HepG2 (cell line): Measurements from ENCODE around the gene RBFOX1. TPM values are rescaled to one million over a fixed set of nuclear protein-coding genes. Genes with fewer than 3 reads are reported as not detected.

Source experiments
- ATAC-seq: fragments of 200-7000 bp; cut with Tn5 transposase; 3 replicates; pipeline ENCODE4 v1.9.1; 2020; ENCODE audit warnings: mild to moderate bottlenecking, moderate library complexity
- BruUV-seq: library from RNA; stranded (reverse); fragments of 400-500 nt; replicated peaks from 2 replicates; lab custom pipeline; 2021; lab: Mats Ljungman, UMichigan
- CTCF ChIA-PET: fragments of 300-600 bp; formaldehyde crosslinking; extraction: SDS; loops from one replicate; lab custom pipeline; 2021; ENCODE audit warnings: low total read pairs, inconsistent platforms, low intra/inter-chr PET ratio; lab: Yijun Ruan, JAX
- POLR2A ChIA-PET: fragments of 350-600 bp; sonication (Branson Sonifier 250); formaldehyde crosslinking; loops from one replicate; lab custom pipeline; 2020; ENCODE audit warnings: antibody characterized with exemption, inconsistent platforms; lab: Yijun Ruan, JAX
- DNase-seq: peaks from one replicate; pipeline ENCODE4 v3.0.0-alpha.2; 2015; ENCODE audit warnings: low spot score
- FAIRE-seq: peaks from 3 replicates; lab custom pipeline; 2011; peaks lifted over from hg19 to GRCh38; lab: Jason Lieb, UNC
- H2AFZ ChIP-seq: one replicate; pipeline ENCODE4 v1.6.1; 2011; ENCODE audit warnings: low read length, inconsistent platforms
- H3K27ac ChIP-seq: fragments of 300-600 bp; 3 replicates; pipeline ENCODE4 v1.8.0; 2011; ENCODE audit warnings: mixed run types, mild to moderate bottlenecking, mixed read lengths, low read length, inconsistent platforms; ENCODE audit not compliant: insufficient read depth; ENCODE audit errors: extremely low read length
- H3K27me3 ChIP-seq, 2 experiments: fragments of 200-600 bp in 1 of 2; 2 replicates in 1 of 2; 3 replicates in 1 of 2; pipeline versions ENCODE4 v1.6.0 to v1.8.0; 2011; ENCODE audit warnings: low read length in 2 of 2, mild to moderate bottlenecking in 2 of 2, moderate library complexity in 2 of 2, inconsistent platforms in 1 of 2; ENCODE audit not compliant: insufficient read depth in 2 of 2, control insufficient read depth in 1 of 2
- H3K36me3 ChIP-seq, 2 experiments: fragments of 200-600 bp in 1 of 2; replicated peaks in 1 of 2; 2 replicates in 1 of 2; 3 replicates in 1 of 2; pipeline versions ENCODE4 v1.5.1 to v1.8.0; 2011; ENCODE audit warnings: low read length in 2 of 2, inconsistent platforms in 1 of 2; ENCODE audit not compliant: insufficient read depth in 2 of 2, control insufficient read depth in 1 of 2
- H3K4me1 ChIP-seq: 2 replicates; pipeline ENCODE4 v1.5.1; 2012; ENCODE audit warnings: low read length, inconsistent platforms; ENCODE audit not compliant: insufficient read depth
- H3K4me2 ChIP-seq: 2 replicates; pipeline ENCODE4 v1.6.0; 2011; ENCODE audit warnings: low read depth, low read length, inconsistent platforms
- H3K4me3 ChIP-seq, 3 experiments: fragments of 200-600 bp in 1 of 3; sonication (generic), shearing (Covaris generic) in 1 of 3; replicated peaks in 1 of 3; 2 replicates each; pipeline ENCODE4 v1.5.1; 2011 to 2016; ENCODE audit warnings: low read length in 3 of 3, inconsistent platforms in 2 of 3, low read depth in 2 of 3, mild to moderate bottlenecking in 2 of 3, control low read depth in 1 of 3, mixed read lengths in 1 of 3; ENCODE audit not compliant: insufficient read depth in 1 of 3
- H3K79me2 ChIP-seq: one replicate; pipeline ENCODE4 v1.6.1; 2011; ENCODE audit warnings: low read length, inconsistent platforms; ENCODE audit not compliant: insufficient read depth
- H3K9ac ChIP-seq: 2 replicates; pipeline ENCODE4 v1.6.0; 2011; ENCODE audit warnings: mild to moderate bottlenecking, low read depth, low read length, inconsistent platforms; ENCODE audit not compliant: insufficient read depth
- H3K9me3 ChIP-seq: 2 replicates; pipeline ENCODE4 v1.5.1; 2012; ENCODE audit warnings: mild to moderate bottlenecking, low read length
- H4K20me1 ChIP-seq: 2 replicates; pipeline ENCODE4 v1.6.0; 2011; ENCODE audit warnings: inconsistent platforms, mild to moderate bottlenecking, low read length, moderate library complexity; ENCODE audit not compliant: insufficient read depth
- ARID3A ChIP-seq: IDR thresholded peaks from 2 replicates; pipeline ENCODE4 v1.6.1; 2012; ENCODE audit warnings: low read depth, low read length, improper control_type of control experiment
- ASH2L ChIP-seq: fragments of 300-600, 200-600 bp; sonication (generic); IDR thresholded peaks from 2 replicates; pipeline ENCODE4 v1.7.0; 2017; ENCODE audit warnings: low read depth, mild to moderate bottlenecking, moderate library complexity, mixed read lengths, low read length; ENCODE audit not compliant: insufficient read length
- CEBPB ChIP-seq: IDR thresholded peaks from 2 replicates; pipeline ENCODE4 v1.6.1; 2011; ENCODE audit warnings: low read depth, low read length, improper control_type of control experiment, borderline replicate concordance
- MAFF ChIP-seq: IDR thresholded peaks from 2 replicates; pipeline ENCODE4 v1.6.1; 2011; ENCODE audit warnings: low read depth, low read length, improper control_type of control experiment
- SNAPC5 ChIP-seq: sonication (generic); formaldehyde crosslinking; IDR thresholded peaks from 2 replicates; pipeline ENCODE4 v1.8.1; 2023; ENCODE audit warnings: mild to moderate bottlenecking, missing genetic modification reagents, borderline replicate concordance
- SRY ChIP-seq: sonication (generic); formaldehyde crosslinking; IDR thresholded peaks from 2 replicates; pipeline ENCODE4 v1.8.0; 2022; ENCODE audit warnings: mild to moderate bottlenecking, missing genetic modification reagents
- TCF7 ChIP-seq: sonication (generic); IDR thresholded peaks from 2 replicates; pipeline ENCODE4 v1.6.1; 2016; ENCODE audit warnings: antibody characterized with exemption, low read depth
- ZBTB25 ChIP-seq: IDR thresholded peaks from 2 replicates; pipeline ENCODE4 v1.6.1; 2018; ENCODE audit warnings: missing genetic modification reagents
- ZBTB3 ChIP-seq: sonication (generic); formaldehyde crosslinking; IDR thresholded peaks from 2 replicates; pipeline ENCODE4 v1.4.0; 2020; ENCODE audit warnings: low read depth, mild to moderate bottlenecking, moderate library complexity, missing genetic modification reagents, borderline replicate concordance
- ZNF10 ChIP-seq: sonication (generic); formaldehyde crosslinking; IDR thresholded peaks from 2 replicates; pipeline ENCODE4 v1.4.0; 2020; ENCODE audit warnings: mild to moderate bottlenecking, low read depth, missing genetic modification reagents, borderline replicate concordance
- ZNF230 ChIP-seq: sonication (generic); formaldehyde crosslinking; IDR thresholded peaks from 2 replicates; pipeline ENCODE4 v1.4.0; 2020; ENCODE audit warnings: mild to moderate bottlenecking, missing genetic modification reagents
- ZNF766 ChIP-seq: sonication (generic); formaldehyde crosslinking; IDR thresholded peaks from 2 replicates; pipeline ENCODE4 v1.5.0; 2020; ENCODE audit warnings: missing genetic modification reagents, borderline replicate concordance
- WGBS: methylation state at CpG from one replicate; pipeline ENCODE4 v1.1.6; 2017; ENCODE audit warnings: low lambda C conversion rate; 5-methylcytosine and 5-hydroxymethylcytosine counted together
- in situ Hi-C: cut with HindIII; loops from 2 replicates; pipeline ENCODE4 v1.10.0; 2017; ENCODE audit warnings: low pct_unique_long_range_greater_than_20kb; ENCODE audit not compliant: extremely low pct_ligation_motif_present
- intact Hi-C: fragments of 100-400 bp; cut with micrococcal nuclease; formaldehyde crosslinking; loops from one replicate; pipeline ENCODE4 v1.10.0; 2022; ENCODE audit not compliant: unreplicated experiment
- polyA plus RNA-seq, 8 experiments: library from polyadenylated mRNA; depleted of rRNA in 3 of 8; stranded (reverse) in 7 of 8; unstranded in 1 of 8; fragments of >200 nt; fragmentation: Illumina TruSeq in 4 of 8; extraction: Trizol in 4 of 8; gene quantifications; 2 replicates each; pipeline versions ENCODE4 v1.2.1 to v1.2.3, GENCODE V29; 2011 to 2016; ENCODE audit warnings: low read depth in 4 of 8, missing spikeins in 1 of 8, mixed read lengths in 1 of 8; ENCODE audit not compliant: insufficient read depth in 1 of 8
- total RNA-seq, 5 experiments: library from RNA; depleted of rRNA; stranded (reverse); fragments of >200 nt; fragmentation: Illumina TruSeq; extraction: Trizol; gene quantifications; 2 replicates each; pipeline ENCODE4 v1.2.3, GENCODE V29; 2016; ENCODE audit warnings: low read depth in 1 of 5
- TF ChIP-seq, protein P1 (sequence below): sonication (generic); formaldehyde crosslinking; IDR thresholded peaks from 2 replicates; pipeline ENCODE4 v1.4.0; 2020; ENCODE audit warnings: missing genetic modification reagents, borderline replicate concordance

Gene RBFOX1
- total and polyA plus RNA-seq, 2 of the 13 experiments (the other 11 are each of a cell fraction or from before 2014, with no cell fraction given), result not detected

DNA sequence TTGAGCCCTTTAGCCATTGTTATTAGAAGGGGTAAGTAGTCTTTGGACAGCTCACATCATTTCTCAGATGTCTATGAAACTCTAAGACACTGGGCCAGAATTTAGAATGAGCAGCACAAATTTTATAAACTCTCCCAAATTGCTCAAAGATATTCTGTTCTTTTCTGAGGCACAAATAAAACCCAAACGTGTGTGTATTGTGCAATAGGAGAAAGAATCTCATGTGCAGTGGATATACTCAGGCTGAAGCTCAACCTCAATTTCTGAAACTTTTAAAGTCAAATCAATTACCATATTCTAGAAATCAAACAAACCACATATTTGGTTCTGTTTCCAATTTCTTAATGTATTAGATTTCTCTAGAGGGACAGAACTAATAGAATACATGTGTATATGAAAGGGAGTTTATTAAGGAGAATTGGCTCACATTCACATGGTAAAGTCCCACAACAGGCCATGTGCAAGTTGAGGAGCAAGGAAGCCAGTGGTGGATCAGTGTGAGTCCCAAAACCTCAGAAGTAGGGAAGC lies 403.6 kb downstream of the RBFOX1 start:
- in situ Hi-C loops (no loop called here), intact Hi-C loops (no loop called here)
- ATAC-seq, result no peak
- Histone ChIP-seq H3K9me3 (peaks cover 72% of the 10 kb centered on the region), H3K9ac (no peak overlapping the region), H3K27me3 (no peaks in the 10 kb centered on the region), H3K27ac (no peak overlapping the region), H2AFZ (no peak overlapping the region), H3K79me2 (no peaks in the 10 kb centered on the region), H3K36me3 (no peaks in the 10 kb centered on the region), H3K4me2 (no peak overlapping the region), H3K4me1 (no peaks in the 10 kb centered on the region), H4K20me1 (no peaks in the 10 kb centered on the region), H3K4me3 (no peak overlapping the region)
- CTCF ChIA-PET, result no interaction called here
- no peak for TF ChIP-seq SRY (CRISPR knock-in tag)
- TF ChIP-seq CEBPB, result peak; percentile 76
- TF ChIP-seq TCF7, result no peak
- BruUV-seq, result no TSS peak
- POLR2A ChIA-PET, result no interaction called here
- FAIRE-seq, result no peak
- WGBS, result 0% methylated on average over 1 of the region's 1 CpG
- DNase-seq, result no peak

DNA sequence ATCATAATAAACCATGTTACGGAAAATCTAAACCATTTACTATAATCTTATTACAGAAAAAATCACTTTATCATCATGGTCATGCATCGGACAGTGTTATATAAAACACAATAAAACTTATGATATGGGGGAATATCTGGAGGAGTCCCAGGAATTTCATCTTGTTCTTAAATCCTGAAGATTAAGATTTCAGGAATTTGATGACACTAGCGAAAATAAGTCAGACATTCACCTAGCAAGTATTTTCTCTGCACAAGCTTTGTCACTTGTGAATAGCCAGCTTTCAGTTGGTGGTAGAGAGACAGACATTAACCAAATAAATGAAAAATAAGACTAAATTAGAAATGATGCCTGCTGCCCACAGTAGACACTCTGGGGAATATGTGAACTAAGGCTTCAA lies 410.0 kb downstream of the RBFOX1 start:
- BruUV-seq, result no TSS peak
- TF ChIP-seq ZBTB3 (no peak), ZNF230 (no peak), SNAPC5 (CRISPR knock-in tag) (no peak), ARID3A (no peak), ZNF10 (CRISPR knock-in tag) (no peak), ZBTB25 (CRISPR knock-in tag) (no peak), ZNF766 (CRISPR knock-in tag) (no peak), MAFF (peak; percentile 78), ASH2L (no peak)
- TF ChIP-seq, protein P1, sequence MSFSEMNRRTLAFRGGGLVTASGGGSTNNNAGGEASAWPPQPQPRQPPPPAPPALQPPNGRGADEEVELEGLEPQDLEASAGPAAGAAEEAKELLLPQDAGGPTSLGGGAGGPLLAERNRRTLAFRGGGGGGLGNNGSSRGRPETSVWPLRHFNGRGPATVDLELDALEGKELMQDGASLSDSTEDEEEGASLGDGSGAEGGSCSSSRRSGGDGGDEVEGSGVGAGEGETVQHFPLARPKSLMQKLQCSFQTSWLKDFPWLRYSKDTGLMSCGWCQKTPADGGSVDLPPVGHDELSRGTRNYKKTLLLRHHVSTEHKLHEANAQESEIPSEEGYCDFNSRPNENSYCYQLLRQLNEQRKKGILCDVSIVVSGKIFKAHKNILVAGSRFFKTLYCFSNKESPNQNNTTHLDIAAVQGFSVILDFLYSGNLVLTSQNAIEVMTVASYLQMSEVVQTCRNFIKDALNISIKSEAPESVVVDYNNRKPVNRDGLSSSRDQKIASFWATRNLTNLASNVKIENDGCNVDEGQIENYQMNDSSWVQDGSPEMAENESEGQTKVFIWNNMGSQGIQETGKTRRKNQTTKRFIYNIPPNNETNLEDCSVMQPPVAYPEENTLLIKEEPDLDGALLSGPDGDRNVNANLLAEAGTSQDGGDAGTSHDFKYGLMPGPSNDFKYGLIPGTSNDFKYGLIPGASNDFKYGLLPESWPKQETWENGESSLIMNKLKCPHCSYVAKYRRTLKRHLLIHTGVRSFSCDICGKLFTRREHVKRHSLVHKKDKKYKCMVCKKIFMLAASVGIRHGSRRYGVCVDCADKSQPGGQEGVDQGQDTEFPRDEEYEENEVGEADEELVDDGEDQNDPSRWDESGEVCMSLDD (CRISPR knock-in tag), result no peak

More for the DNA sequence above, 410.0 kb downstream of the RBFOX1 start:
- Histone ChIP-seq H3K79me2 (no peaks in the 10 kb centered on the region), H4K20me1 (no peaks in the 10 kb centered on the region), H3K4me1 (no peaks in the 10 kb centered on the region), H3K9ac (no peak overlapping the region), H3K9me3 (peaks cover 60% of the 10 kb centered on the region), H3K27me3 (no peaks in the 10 kb centered on the region), H2AFZ (no peak overlapping the region), H3K27ac (no peak overlapping the region), H3K36me3 (no peaks in the 10 kb centered on the region), H3K4me3 (no peak overlapping the region), H3K4me2 (no peak overlapping the region)
- intact Hi-C loops (no loop called here), in situ Hi-C loops (no loop called here)
- FAIRE-seq (no peak), DNase-seq (no peak), ATAC-seq (no peak)
- POLR2A ChIA-PET, result no interaction called here
- 29% methylated on average over 3 of the region's 3 CpGs for WGBS
- CTCF ChIA-PET, result no interaction called here
